MV-4-11 (cell line): Measurements from ENCODE around the gene KRTAP10-5.
A peak's percentile ranks its signal among the peaks of the same experiment; 100 is the strongest.
"Not testable (repeated sequence)": the region's sequence is repeated elsewhere in the genome, so short reads cannot be mapped to it uniquely, and the experiment has no call there.

ENCODE experiments used
- DNase-seq: peaks from one replicate; lab custom pipeline; 2025; lab: John Stamatoyannopoulos, UW

KRTAP10-5 gene, protein sequence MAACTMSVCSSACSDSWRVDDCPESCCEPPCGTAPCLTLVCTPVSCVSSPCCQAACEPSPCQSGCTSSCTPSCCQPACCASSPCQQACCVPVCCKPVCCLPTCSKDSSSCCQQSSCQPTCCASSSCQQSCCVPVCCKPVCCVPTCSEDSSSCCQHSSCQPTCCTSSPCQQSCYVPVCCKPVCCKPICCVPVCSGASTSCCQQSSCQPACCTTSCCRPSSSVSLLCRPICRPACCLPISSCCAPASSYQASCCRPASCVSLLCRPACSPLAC

DNA sequence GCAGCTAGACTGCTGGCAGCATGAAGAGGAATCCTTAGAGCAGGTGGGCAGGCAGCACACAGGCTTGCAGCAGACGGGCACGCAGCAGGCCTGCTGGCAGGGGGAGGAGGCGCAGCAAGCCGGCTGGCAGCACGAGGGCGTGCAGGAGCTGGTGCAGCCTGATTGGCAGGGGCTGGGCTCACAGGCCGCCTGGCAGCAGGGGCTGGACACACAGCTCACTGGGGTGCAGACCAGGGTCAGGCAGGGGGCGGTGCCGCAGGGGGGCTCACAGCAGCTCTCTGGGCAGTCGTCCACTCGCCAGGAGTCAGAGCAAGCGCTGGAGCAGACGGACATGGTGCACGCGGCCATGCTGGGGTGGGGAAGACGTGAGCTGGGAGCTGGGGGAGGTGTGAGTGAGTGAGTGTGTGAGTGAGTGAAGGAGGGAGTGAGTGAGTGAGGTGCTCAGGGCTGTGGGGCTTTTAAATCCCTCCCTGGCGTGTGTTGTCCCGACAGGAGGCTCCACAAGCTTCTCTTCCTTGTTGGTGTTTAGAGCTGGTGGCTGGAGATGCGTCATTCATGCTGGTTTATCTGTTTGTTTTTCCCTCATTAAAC lies at the start of gene KRTAP10-5:
TSS of gene KRTAP10-5 (minus strand) at position 374 of the 591 bp plus-strand sequence. CDS start at position 348, 26 bp downstream.
- not testable (repeated sequence) for DNase-seq

DNA sequence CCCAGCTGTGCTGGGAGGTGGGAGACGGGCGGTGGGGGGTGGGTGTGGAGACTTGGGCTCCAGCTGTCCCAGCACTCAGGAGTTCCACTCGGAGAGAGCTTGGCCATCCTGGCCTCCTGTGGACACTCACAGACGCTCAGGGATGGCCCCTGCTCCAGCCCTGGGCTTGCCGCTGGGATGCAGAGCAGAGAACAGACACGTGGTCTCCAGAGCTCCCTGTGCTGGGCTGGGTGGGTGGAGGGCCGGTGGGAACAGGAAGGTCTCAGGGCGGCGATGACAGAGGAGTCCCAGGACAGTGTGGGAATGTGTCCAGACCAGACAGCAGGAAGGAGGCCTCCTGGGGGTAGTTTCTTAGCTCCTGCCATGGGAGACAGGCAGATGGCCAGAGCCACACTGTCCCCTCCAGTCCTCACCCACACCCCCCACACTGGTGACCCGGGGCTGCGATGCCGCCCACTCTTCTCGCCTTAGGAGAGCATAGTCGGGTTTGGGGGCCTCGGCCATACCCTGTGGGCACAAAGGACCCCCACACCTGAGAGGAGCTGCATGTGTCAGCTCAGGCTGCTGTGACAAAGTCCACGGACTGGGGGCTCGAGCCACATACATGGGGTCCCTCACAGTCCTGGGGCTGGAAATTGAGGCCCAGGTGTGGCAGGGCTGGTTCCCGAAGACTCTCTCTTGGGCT lies 48.4 kb upstream of the KRTAP10-5 start:
- no peak for DNase-seq

DNA sequence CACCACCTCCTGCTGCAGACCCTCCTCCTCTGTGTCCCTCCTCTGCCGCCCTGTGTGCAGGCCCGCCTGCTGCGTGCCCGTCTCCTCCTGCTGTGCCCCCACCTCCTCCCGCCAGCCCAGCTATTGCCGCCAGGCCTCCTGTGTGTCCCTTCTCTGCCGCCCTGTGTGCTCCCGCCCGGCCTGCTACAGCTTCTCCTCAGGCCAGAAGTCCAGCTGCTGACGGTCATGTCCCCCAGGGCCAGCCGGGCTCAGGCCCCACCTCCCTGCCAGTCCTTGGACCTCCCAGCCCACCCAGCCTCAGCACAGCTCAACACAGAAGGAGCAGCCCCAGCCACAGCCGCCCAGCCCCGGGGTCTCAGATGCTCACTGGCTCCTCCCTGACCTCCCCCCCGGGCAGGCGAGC lies 47.4 kb upstream of the KRTAP10-5 start:
- not testable (repeated sequence) for DNase-seq

DNA sequence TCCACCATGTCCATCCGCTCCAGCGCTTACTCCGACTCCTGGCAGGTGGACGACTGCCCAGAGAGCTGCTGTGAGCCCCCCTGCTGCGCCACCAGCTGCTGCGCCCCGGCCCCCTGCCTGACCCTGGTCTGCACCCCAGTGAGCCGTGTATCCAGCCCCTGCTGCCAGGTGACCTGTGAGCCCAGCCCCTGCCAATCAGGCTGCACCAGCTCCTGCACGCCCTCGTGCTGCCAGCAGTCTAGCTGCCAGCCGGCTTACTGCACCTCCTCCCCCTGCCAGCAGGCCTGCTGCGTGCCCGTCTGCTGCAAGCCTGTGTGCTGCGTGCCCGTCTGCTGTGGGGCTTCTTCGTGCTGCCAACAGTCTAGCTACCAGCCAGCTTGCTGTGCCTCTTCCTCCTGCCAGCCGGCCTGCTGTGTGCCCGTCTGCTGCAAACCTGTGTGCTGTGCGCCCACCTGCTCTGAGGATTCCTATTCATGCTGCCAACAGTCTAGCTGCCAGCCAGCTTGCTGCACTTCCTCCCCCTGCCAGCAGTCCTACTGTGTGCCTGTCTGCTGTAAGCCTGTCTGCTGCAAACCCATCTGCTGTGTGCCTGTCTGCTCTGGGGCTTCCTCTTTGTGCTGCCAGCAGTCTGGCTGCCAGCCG lies 46.9 kb upstream of the KRTAP10-5 start:
- DNase-seq: not testable (repeated sequence)

DNA sequence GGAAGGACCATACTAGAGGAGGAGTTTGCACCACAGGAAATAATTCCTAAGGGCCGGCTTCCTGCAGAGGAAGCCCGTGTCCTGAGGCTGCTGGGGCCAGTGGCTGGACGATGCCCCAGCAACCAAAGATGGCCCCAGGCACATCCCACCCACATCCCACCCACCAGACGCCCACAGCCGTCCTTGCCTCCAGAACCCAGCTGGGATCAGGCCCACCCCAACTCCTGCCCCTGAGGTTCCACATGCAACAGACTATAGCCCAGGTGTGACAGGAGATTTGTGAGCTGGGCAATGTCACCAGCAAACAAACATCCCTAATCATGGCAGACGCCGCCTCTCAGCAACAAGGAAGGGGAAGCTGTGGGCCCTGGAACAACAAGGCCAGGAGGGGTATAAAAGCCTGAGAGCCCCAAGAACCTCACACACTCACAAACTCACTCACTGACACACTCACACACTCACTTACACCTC lies 46.3 kb upstream of the KRTAP10-5 start, which contains the start of gene KRTAP10-9:
TSS of gene KRTAP10-9 (plus strand) at position 421 of the 471 bp plus-strand sequence. CDS start 79 bp downstream, outside the sequence.
- no peak for DNase-seq

DNA sequence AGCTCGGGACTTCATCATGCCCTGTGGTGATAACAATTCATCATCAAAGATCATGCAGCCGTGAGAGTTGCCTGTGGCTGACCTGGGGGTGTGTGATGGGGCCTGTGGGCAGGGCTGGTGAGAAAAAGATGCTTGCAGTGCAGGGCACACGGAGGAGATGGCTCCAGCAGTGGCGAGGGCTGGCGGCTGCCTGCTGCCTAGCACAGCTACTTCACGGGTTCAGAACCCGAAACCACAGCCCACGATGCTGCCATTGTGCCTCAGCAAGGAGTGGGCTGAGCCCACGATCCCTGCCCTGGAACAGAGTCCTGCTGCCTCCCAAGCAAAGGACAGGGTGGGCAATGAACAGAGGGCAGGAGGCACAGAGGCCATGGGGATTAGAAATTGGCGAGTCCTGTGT lies 45.9 kb upstream of the KRTAP10-5 start:
- DNase-seq: no peak

DNA sequence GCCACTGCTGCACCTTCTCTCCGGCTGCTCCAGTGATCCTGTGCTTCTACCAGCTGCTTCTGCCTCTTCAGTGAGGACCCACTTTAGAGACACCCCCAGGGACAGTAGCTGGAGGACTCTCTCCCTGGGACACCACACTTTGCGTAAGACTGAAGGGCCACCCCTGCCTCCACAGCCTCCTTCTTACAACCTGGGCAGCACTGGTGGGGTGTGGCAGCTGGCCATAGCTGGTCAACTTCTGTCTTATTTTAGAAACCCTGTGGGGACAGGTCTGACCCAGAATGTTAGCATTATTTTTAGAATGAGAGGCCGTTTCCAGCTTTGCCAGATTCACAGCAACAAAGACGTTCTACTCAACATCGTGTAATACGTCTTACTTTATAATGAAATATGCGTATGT lies 45.4 kb upstream of the KRTAP10-5 start:
- no peak for DNase-seq

DNA sequence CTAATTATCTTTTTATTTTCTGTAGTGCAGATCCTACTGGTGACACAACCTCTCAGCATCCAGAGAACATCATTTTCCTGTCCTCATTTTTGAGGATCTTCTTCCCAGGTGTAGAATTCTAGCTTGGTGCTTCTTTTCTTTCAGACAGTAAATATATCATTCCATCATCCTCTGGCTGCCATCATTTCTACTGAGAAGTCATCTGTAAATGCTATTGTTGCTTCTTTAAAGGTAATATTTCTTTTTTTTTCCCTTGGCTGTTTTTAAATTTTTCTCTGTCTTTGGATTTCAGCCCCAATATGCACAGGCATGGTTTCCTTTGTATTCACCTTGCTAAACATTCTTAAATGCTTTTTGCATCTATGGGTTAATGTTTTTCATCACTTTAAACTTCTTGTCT lies 43.2 kb upstream of the KRTAP10-5 start:
- DNase-seq: no peak

DNA sequence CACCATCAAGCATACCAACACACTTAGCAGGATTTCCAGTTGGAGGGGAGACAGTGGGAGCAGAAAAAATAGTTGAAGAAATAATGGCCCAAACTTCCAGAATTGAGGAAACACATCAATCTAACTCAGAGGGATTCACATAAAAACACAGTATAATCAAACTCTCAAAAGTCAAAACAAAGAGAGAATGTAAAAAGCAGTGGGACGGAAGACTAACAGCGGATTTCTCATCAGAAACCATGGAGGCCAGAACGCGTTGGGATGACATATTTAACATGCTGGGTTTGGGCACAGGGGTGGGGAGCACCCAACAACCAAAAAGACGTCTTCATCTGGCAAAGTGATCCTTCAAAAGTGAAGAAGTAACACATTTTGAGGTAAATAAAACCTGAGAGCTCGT lies 39.5 kb upstream of the KRTAP10-5 start:
- DNase-seq: no peak

DNA sequence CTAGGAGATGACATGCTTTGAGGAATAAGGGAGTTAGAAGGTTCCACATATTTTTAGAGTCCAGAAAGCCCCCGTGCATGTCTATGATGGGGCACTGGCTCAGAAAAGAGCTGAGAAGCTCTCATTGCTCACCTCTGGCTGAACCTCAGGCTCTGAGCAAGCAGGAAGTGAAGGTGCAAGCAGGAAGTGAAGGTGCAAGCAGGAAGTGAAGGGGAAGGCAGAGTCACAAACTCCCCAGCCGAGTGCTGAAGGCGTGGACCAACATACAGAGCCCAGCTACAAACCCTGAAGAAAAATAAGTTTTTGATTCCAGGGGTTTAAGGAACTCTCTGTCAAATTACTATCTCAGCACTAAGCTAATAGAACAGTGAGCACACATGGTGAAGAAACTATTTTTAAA lies 38.5 kb upstream of the KRTAP10-5 start:
- no peak for DNase-seq

DNA sequence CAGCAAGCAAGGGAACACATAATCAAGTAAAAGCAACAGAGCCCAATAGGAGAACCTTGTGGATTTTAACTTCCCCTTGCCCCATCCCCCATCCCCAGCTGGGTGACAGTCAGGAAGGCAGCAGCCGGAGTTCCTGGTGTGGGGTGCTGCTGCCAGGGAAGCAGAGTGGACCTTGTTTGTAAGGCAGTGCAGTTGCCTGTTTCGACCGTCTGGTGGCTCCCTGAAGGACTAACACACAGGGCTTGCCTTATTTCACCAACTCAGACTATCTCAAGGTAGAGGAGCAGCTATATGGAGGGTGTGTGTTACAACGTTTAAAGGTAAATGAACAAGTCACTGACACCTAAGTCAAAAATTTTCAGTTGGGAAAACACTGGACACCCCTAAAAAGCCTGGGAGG lies 38.1 kb upstream of the KRTAP10-5 start:
- DNase-seq: peak; percentile 56

DNA sequence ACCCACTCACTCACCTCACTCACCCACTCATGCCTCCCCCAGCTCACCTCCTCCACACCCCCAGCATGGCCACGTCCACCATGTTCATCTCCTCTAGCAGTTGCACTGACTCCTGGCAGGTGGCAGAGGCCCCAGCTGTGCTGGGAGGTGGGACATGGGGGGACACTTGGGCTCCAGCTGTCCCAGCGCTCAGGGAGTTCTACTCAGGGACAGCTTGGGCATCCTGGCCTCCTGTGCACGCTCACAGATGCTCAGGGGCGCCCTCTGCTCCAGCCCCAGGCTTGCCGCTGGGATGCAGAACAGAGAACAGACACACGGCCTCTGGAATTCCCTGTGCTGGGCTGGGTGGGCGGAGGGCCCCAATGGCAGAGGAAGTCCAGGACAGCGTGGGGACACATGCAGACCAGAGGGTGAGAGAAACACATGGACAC lies 36.7 kb upstream of the KRTAP10-5 start:
- no peak for DNase-seq

DNA sequence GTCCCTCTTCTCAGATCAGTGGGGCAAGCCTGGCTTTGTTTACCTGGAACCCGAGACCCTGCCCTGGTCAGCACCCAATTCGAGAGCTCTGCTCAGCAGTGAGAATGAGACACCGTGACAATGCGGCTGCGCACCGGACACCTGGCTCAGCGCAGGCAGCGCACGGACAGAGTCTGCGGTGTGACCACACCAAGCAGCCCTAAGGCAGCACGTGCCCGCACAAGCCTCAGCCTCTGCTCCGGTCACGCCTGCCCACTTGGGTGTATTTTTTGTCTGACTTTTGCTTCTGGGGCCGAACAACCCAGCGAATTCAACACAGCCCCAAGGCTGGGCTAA lies 36.2 kb upstream of the KRTAP10-5 start:
- DNase-seq: no peak

DNA sequence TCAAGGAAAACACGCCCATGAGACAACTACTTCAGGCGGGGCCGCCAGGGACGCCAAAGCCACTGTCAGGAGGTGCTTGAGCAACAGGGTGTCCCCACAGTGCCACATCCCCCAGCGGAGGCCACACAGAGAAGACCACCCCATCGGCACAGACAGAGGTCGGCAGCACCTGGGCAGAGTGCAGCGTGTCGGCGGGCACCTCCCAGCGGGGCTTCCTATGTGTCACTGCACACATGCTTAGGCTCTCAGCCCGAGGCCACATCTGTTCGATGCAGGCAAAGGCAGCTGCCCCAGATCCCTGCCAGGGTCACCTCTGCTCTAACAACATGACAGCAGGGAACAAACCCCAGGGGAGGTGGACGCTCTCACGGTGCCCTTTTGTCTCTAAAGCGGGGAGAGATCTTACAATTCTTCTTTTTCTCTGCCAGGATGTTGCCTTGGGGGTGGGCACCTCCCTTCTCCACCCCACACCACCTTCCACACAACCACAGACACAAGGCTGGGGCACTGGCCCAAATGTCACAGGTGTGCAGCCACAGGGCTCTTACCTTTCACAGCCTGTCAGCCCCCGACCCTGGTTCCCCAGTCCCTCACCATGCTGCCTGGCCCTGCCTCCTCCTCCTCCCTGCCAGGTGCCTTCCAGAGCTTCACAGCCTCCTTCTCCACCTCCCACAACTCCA lies 35.6 kb upstream of the KRTAP10-5 start:
- no peak for DNase-seq

DNA sequence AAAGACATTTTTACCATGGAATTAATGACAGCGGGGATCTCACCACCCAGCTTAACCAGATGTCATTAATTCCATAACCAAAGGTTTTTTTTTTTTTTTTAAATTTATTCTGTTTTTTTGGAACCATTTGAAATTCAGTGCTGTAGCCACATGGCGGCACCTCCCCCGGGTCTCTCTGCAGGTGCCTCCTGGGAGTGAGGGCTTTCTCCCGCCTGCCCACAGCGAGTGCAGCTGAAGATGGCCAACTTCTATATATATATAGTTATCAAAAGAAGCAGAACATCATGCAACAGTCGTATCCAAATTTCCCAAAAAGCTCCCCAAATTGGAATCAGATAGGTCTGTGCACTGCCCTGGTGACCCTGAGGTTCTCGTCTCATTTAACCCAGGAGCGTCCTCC lies 35.1 kb upstream of the KRTAP10-5 start:
- no peak for DNase-seq

DNA sequence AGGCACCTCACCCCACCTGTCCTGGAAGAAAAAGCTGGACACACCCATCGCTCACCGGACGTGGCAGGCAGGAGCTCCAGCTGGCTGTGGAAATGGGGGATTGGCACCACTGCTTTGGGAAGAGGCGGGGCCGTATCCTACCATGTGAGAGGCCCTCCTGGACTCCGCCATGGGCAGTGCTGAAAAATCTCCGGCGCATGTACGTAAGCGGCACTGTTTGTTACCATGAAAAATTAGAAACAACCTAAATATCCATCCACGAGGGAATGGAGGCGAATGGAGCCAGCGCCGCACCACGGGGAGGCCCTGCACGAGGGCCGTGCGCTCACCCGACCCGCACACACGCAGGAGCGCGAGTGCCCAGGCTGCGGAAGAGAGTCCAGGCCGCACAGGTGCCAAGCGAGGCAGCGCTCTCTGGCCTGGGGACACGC lies 34.6 kb upstream of the KRTAP10-5 start:
- no peak for DNase-seq

DNA sequence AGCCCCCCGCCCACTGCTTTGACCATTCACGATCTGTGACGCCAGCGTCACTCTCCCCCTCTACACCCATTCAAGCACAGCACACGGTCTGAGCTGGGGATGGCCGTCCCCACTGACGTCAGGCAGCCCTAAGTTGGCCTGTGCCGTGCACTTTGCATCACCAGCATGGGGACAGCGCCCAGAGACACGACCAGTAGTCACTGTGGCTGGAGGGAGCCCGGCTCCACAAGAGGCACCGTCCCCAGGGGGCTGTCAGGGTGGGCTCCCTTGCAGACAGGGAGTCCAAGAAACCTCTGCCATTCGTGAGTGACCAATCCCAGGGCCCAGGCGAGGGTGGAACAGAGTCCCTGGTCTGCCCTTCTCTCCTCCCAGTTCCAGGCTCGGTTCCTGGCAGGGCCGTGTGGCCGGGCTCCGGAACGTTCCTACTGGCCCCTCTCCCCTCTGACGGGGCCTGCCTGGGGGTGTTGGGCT lies 33.8 kb upstream of the KRTAP10-5 start:
- no peak for DNase-seq

DNA sequence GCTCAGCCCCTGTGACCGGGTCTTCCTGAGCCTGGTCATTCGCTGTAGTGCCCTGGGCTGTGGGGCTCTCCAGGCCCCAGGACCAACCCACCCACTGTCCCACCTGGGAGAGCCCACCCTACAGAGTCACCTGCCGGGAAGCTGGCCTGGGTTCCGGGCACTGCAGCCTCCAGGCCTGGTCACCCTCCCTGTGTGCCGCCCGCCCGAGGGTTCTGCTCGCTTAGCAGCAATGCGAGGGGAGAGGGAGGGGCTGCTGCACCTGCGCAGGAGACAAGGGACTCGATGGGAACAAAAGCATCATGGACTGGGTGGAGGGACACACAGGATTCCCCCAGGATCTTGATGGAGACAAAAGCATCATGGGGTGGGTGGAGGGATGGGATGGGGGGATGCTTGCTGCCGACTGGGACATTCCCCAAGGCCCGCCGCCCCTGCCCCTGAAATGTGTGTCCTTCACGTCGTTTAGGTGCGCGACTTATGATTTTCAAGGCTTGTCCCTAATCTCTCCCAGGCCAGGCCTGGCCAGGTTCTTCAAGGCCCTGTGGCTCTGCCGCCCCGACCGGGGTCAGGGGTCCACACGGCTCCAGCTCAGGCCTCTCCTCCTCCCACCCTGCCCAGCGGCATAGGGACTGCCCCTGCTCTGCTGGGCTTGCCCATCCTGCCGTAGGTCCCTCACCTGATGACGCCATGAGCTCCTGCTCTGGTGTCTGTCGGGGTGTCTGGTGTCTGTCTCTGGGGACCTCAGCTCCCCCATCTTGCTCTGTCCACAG lies 33.2 kb upstream of the KRTAP10-5 start:
- no peak for DNase-seq

DNA sequence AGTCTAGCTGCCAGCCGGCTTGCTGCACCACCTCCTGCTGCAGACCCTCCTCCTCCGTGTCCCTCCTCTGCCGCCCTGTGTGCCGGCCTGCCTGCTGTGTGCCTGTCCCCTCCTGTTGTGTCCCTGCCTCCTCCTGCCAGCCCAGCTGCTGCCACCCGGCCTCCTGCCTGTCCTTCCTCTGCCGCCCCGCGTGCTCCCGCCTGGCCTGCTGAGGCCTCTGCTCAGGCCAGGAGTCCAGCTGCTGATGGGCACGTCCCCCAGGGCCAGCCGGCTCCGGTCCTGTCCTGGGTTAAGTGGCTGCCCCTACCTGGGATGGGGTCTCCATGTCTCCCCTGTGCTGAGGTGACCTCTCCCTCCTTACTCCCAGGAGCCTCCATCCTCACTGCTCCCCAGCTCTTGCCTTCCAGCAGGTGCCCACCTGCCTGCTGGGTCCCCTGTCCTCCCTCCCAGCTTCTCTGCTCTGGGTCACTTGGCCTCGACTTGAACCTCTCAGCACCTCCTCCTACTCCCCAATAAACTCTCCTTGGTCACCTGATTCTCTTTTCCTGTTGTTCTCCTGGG lies 32.3 kb upstream of the KRTAP10-5 start:
- DNase-seq: no peak

DNA sequence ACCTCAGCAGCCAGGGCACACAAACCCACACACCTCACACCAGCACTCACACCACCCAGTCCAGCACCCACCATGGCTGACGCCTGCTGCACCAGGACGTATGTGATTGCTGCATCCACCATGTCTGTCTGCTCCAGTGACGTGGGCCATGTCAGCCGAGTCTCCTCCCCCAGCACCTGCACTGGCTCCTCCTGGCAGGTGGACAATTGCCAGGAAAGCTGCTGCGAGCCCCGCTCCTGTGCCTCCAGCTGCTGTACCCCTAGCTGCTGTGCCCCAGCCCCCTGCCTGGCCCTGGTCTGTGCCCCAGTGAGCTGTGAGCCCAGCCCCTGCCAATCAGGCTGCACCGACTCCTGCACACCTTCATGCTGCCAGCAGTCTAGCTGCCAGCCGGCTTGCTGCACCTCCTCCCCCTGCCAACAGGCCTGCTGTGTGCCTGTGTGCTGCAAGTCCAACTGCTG lies 31.7 kb upstream of the KRTAP10-5 start, which contains the start of gene KRTAP10-8:
TSS of gene KRTAP10-8 (plus strand) at position 51 of the 458 bp plus-strand sequence. CDS start at position 73, 22 bp downstream.
- DNase-seq: no peak
